H9 (cell line): ENCODE measurements around the gene IRF4. TPM values are rescaled to one million over a fixed set of nuclear protein-coding genes. Genes with fewer than 3 reads are reported as not detected.

Source experiments
- DNase-seq: peaks from one replicate; pipeline ENCODE4 v3.0.0-alpha.2; 2017
- H2AFZ ChIP-seq: one replicate; pipeline ENCODE4 v1.6.1; 2013; ENCODE audit warnings: mild to moderate bottlenecking, low read length, control low read depth, moderate library complexity
- H2AK5ac ChIP-seq: 2 replicates; pipeline ENCODE4 v1.6.1; 2013; ENCODE audit warnings: low read length, control low read depth, mixed read lengths; ENCODE audit not compliant: insufficient read length
- H2BK120ac ChIP-seq: one replicate; pipeline ENCODE4 v1.6.1; 2013; ENCODE audit warnings: low read depth, mild to moderate bottlenecking, low read length, control low read depth, inconsistent platforms; ENCODE audit not compliant: poor library complexity, severe bottlenecking
- H2BK12ac ChIP-seq: 2 replicates; pipeline ENCODE4 v1.6.1; 2013; ENCODE audit warnings: low read length, control low read depth, mixed read lengths, low read depth; ENCODE audit not compliant: insufficient read length
- H2BK15ac ChIP-seq: 2 replicates; pipeline ENCODE4 v1.6.1; 2013; ENCODE audit warnings: low read depth, low read length, control low read depth
- H2BK20ac ChIP-seq: one replicate; pipeline ENCODE4 v1.6.1; 2013; ENCODE audit warnings: low read depth, mild to moderate bottlenecking, low read length, control low read depth, inconsistent platforms; ENCODE audit not compliant: poor library complexity, severe bottlenecking
- H2BK5ac ChIP-seq: 2 replicates; pipeline ENCODE4 v1.6.1; 2013; ENCODE audit warnings: low read length, control low read depth, mixed read lengths; ENCODE audit not compliant: insufficient read length
- H3K14ac ChIP-seq: 2 replicates; pipeline ENCODE4 v1.6.1; 2013; ENCODE audit warnings: low read length, control low read depth; ENCODE audit not compliant: insufficient read depth
- H3K18ac ChIP-seq: 2 replicates; pipeline ENCODE4 v1.6.1; 2013; ENCODE audit warnings: low read depth, mild to moderate bottlenecking, mixed read lengths, low read length, control low read depth; ENCODE audit not compliant: insufficient read length
- H3K23ac ChIP-seq: 2 replicates; pipeline ENCODE4 v1.6.1; 2013; ENCODE audit warnings: low read length, control low read depth, mixed read lengths, low read depth; ENCODE audit not compliant: insufficient read length
- H3K23me2 ChIP-seq: 2 replicates; pipeline ENCODE4 v1.6.1; 2013; ENCODE audit warnings: low read depth, mild to moderate bottlenecking, mixed read lengths, low read length, control low read depth; ENCODE audit not compliant: insufficient read length, poor library complexity, severe bottlenecking
- H3K27ac ChIP-seq: 2 replicates; pipeline ENCODE4 v1.5.1; 2013; ENCODE audit warnings: low read length, control low read depth, mixed read lengths, low read depth; ENCODE audit not compliant: insufficient read length
- H3K27me3 ChIP-seq: 2 replicates; pipeline ENCODE4 v1.6.1; 2013; ENCODE audit warnings: low read length, control low read depth, inconsistent platforms; ENCODE audit not compliant: insufficient read depth
- H3K4ac ChIP-seq: 2 replicates; pipeline ENCODE4 v1.6.1; 2013; ENCODE audit warnings: low read depth, mild to moderate bottlenecking, control low read depth, inconsistent platforms, low read length, moderate library complexity
- H3K4me1 ChIP-seq: 2 replicates; pipeline ENCODE4 v1.6.1; 2013; ENCODE audit warnings: low read length, control low read depth, inconsistent platforms; ENCODE audit not compliant: insufficient read depth
- H3K4me2 ChIP-seq: 2 replicates; pipeline ENCODE4 v1.6.1; 2013; ENCODE audit warnings: low read length, control low read depth, mixed read lengths; ENCODE audit not compliant: insufficient read length, insufficient read depth
- H3K56ac ChIP-seq: 2 replicates; pipeline ENCODE4 v1.6.1; 2013; ENCODE audit warnings: low read depth, mild to moderate bottlenecking, mixed read lengths, low read length, control low read depth; ENCODE audit not compliant: insufficient read length
- H3K79me1 ChIP-seq: 2 replicates; pipeline ENCODE4 v1.6.1; 2013; ENCODE audit warnings: low read depth, mild to moderate bottlenecking, moderate library complexity, low read length, control low read depth, inconsistent platforms; ENCODE audit not compliant: insufficient read depth, poor library complexity, severe bottlenecking
- H3K79me2 ChIP-seq: 2 replicates; pipeline ENCODE4 v1.6.1; 2013; ENCODE audit warnings: low read length, control low read depth, inconsistent platforms; ENCODE audit not compliant: insufficient read depth
- H3K9ac ChIP-seq: 2 replicates; pipeline ENCODE4 v1.6.1; 2013; ENCODE audit warnings: low read length, control low read depth, mixed read lengths; ENCODE audit not compliant: insufficient read length; ENCODE audit errors: extremely low read depth
- H3K9me3 ChIP-seq: one replicate; pipeline ENCODE4 v1.6.1; 2013; ENCODE audit warnings: low read depth, low read length, inconsistent platforms; ENCODE audit not compliant: control insufficient read depth
- H3T11ph ChIP-seq: one replicate; pipeline ENCODE4 v1.6.1; 2013; ENCODE audit warnings: mild to moderate bottlenecking, low read length, control low read depth, inconsistent platforms
- H4K20me1 ChIP-seq: one replicate; pipeline ENCODE4 v1.6.1; 2013; ENCODE audit not compliant: control insufficient read depth, insufficient read length, insufficient read depth
- H4K5ac ChIP-seq: 2 replicates; pipeline ENCODE4 v1.6.1; 2013; ENCODE audit warnings: low read depth, mild to moderate bottlenecking, mixed read lengths, low read length, control low read depth; ENCODE audit not compliant: insufficient read length
- H4K8ac ChIP-seq: replicated peaks from 2 replicates; pipeline ENCODE4 v1.6.1; 2013; ENCODE audit warnings: low read length, control low read depth, mixed read lengths, low read depth; ENCODE audit not compliant: insufficient read length
- H4K91ac ChIP-seq: 2 replicates; pipeline ENCODE4 v1.6.1; 2013; ENCODE audit warnings: low read depth, mild to moderate bottlenecking, moderate library complexity, mixed read lengths, low read length, control low read depth; ENCODE audit not compliant: insufficient read length
- H3K27ac Mint-ChIP-seq, 3 experiments: 2 replicates in 2 of 3; 3 replicates in 1 of 3; pipeline ENCODE4 v1.8.0; 2020 to 2021; ENCODE audit warnings: mixed read lengths in 3 of 3, mild to moderate bottlenecking in 1 of 3, moderate library complexity in 1 of 3
- H3K27me3 Mint-ChIP-seq: 2 replicates; pipeline ENCODE4 v1.8.0; 2021; ENCODE audit warnings: low read depth, mild to moderate bottlenecking, moderate library complexity, mixed read lengths
- H3K36me3 Mint-ChIP-seq, 3 experiments: 2 replicates in 2 of 3; 3 replicates in 1 of 3; pipeline ENCODE4 v1.8.0; 2020 to 2021; ENCODE audit warnings: low read depth in 3 of 3, mixed read lengths in 3 of 3; ENCODE audit not compliant: insufficient read depth in 1 of 3
- H3K4me1 Mint-ChIP-seq, 2 experiments: 2 replicates each; pipeline ENCODE4 v1.8.0; 2020; ENCODE audit warnings: mixed read lengths in 2 of 2
- H3K4me3 Mint-ChIP-seq, 2 experiments: 2 replicates in 1 of 2; 3 replicates in 1 of 2; pipeline ENCODE4 v1.8.0; 2020 to 2021; ENCODE audit warnings: mild to moderate bottlenecking in 2 of 2, mixed read lengths in 2 of 2, moderate library complexity in 1 of 2
- H3K9me3 Mint-ChIP-seq, 2 experiments: 2 replicates in 1 of 2; 3 replicates in 1 of 2; pipeline ENCODE4 v1.8.0; 2020; ENCODE audit warnings: mild to moderate bottlenecking in 2 of 2, mixed read lengths in 2 of 2, moderate library complexity in 1 of 2
- WGBS: extraction: QIAGEN DNeasy Blood & Tissue Kit; methylation state at CpG from one replicate; pipeline ENCODE4 v1.1.7; 2013; ENCODE audit warnings: missing lambda C conversion rate, low lambda C conversion rate, mixed read lengths; ENCODE audit not compliant: insufficient read length; ENCODE audit errors: extremely low coverage; 5-methylcytosine and 5-hydroxymethylcytosine counted together
- total RNA-seq: library from RNA; stranded (reverse); gene quantifications from 2 replicates; pipeline ENCODE4 v1.2.1, GENCODE V29; 2021
- TF ChIP-seq, protein P1 (sequence below): fragments of 200-600 bp; sonication (generic); conservative IDR thresholded peaks from 3 replicates; pipeline ENCODE4 v1.8.0; 2021; ENCODE audit warnings: antibody characterized with exemption, mild to moderate bottlenecking

IRF4 gene
- total RNA-seq, 1 experiment from 2014 or later, result 0.31 TPM

DNA sequence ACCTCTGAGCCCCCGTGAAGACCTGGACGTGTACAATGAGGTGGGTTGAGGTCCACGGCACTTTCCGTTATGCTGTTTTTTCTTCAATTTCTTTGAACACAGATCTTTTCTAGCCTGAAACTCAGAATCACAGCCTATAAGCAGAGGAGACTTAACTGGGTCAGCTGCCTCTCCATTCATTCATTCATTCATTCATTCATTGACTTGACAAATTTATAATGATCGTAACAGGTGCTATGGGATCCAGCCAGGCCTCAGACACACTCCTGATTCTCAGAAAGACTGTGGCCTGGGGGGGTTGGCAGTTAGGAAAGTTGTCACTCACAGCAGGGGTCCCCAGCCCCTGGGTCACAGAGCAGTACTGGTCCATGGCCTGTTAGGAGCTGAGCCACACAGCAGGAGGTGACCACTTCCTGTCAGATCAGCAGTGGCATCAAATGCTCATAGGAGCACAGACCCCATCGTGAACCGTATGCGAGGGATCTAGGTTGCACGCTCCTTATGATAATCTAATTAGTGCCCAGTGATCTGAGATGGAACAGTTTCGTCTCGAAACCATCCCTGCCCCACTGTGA lies 38.6 kb upstream of the IRF4 start:
- H3K14ac ChIP-seq, result no peak overlapping the region
- H2BK12ac ChIP-seq, result no peak overlapping the region
- peaks cover 2% of the 10 kb centered on the region for H3K27me3 Mint-ChIP-seq
- no peak overlapping the region for H3K4ac ChIP-seq
- H4K91ac ChIP-seq, result no peak overlapping the region
- H2BK20ac ChIP-seq, result no peak overlapping the region
- H3K4me1 ChIP-seq, result no peaks in the 10 kb centered on the region
- H2AFZ ChIP-seq, result no peak overlapping the region
- no peak overlapping the region for H3K4me2 ChIP-seq
- no peak overlapping the region for H3K23ac ChIP-seq
- H4K8ac ChIP-seq, result no peak overlapping the region
- no peak overlapping the region for H3K9ac ChIP-seq
- H3T11ph ChIP-seq, result no peak overlapping the region
- H2BK120ac ChIP-seq, result no peak overlapping the region
- no peaks in the 10 kb centered on the region for H3K27me3 ChIP-seq
- H3K36me3 Mint-ChIP-seq, result peaks cover 12 to 20% (median 16%) of the 10 kb centered on the region in 3 experiments
- H3K79me1 ChIP-seq, result no peaks in the 10 kb centered on the region
- no CpG with 5 or more reads among the region's 11 CpGs for WGBS
- no peak overlapping the region for H2AK5ac ChIP-seq
- peaks cover 90 to 97% of the 10 kb centered on the region in 2 experiments for H3K9me3 Mint-ChIP-seq
- H2BK15ac ChIP-seq, result no peak overlapping the region
- H2BK5ac ChIP-seq, result no peak overlapping the region
- DNase-seq, result no peak
- no peaks in the 10 kb centered on the region for H3K23me2 ChIP-seq
- peaks cover 8 to 10% of the 10 kb centered on the region in 2 experiments; a peak in 3 of 4 replicates for H3K4me1 Mint-ChIP-seq
- H4K5ac ChIP-seq, result no peak overlapping the region
- no peak overlapping the region for H3K18ac ChIP-seq
- no peak overlapping the region for H3K27ac Mint-ChIP-seq
- no peak overlapping the region for H3K56ac ChIP-seq
- peaks cover 80% of the 10 kb centered on the region for H3K9me3 ChIP-seq
- no peaks in the 10 kb centered on the region for H3K79me2 ChIP-seq
- H3K27ac ChIP-seq, result no peak overlapping the region
- no peaks in the 10 kb centered on the region for H4K20me1 ChIP-seq
- TF ChIP-seq, protein P1, sequence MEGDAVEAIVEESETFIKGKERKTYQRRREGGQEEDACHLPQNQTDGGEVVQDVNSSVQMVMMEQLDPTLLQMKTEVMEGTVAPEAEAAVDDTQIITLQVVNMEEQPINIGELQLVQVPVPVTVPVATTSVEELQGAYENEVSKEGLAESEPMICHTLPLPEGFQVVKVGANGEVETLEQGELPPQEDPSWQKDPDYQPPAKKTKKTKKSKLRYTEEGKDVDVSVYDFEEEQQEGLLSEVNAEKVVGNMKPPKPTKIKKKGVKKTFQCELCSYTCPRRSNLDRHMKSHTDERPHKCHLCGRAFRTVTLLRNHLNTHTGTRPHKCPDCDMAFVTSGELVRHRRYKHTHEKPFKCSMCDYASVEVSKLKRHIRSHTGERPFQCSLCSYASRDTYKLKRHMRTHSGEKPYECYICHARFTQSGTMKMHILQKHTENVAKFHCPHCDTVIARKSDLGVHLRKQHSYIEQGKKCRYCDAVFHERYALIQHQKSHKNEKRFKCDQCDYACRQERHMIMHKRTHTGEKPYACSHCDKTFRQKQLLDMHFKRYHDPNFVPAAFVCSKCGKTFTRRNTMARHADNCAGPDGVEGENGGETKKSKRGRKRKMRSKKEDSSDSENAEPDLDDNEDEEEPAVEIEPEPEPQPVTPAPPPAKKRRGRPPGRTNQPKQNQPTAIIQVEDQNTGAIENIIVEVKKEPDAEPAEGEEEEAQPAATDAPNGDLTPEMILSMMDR, result no peak
- no peak overlapping the region for H3K4me3 Mint-ChIP-seq
